Measurements from ENCODE around the gene MBL2. TPM values are rescaled to one million over a fixed set of nuclear protein-coding genes. Genes with fewer than 3 reads are reported as not detected.

MBL2 gene
- total and polyA plus RNA-seq, 2 experiments from 2014 or later, result not detected

DNA sequence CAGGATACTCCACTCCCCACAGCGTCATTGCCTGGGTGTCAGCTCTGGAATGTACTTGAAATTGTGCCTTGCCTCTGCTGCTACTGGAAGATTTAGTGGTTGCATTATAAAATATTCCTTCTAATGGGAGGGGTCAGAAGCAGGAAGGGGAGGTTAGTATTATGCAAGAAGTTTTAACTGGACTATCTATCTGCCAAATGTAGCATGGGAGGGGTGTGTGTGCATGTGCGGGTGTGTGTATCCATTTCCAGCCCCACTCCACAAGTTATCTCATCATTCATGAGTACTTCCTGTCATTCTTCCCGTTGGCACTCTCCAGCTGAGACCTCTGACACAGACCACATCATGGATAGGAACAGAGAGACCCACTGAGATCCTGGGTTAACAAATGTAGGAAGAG is 13.4 kb downstream of the MBL2 start:
- DNase-seq (ENCODE audit: low read depth in 1 of 2, low spot score in 1 of 2), result peak; percentile 28 to 60
- Histone ChIP-seq H3K27me3 (peaks cover 15% of the 10 kb centered on the region), H3K9me3 (ENCODE audit: low read depth) (no peaks in the 10 kb centered on the region), H3K27ac (no peak overlapping the region), H3K36me3 (no peaks in the 10 kb centered on the region), H3K4me1 (ENCODE audit: low read depth) (no peaks in the 10 kb centered on the region), H3K4me3 (no peak overlapping the region)
- TF ChIP-seq, protein P1, sequence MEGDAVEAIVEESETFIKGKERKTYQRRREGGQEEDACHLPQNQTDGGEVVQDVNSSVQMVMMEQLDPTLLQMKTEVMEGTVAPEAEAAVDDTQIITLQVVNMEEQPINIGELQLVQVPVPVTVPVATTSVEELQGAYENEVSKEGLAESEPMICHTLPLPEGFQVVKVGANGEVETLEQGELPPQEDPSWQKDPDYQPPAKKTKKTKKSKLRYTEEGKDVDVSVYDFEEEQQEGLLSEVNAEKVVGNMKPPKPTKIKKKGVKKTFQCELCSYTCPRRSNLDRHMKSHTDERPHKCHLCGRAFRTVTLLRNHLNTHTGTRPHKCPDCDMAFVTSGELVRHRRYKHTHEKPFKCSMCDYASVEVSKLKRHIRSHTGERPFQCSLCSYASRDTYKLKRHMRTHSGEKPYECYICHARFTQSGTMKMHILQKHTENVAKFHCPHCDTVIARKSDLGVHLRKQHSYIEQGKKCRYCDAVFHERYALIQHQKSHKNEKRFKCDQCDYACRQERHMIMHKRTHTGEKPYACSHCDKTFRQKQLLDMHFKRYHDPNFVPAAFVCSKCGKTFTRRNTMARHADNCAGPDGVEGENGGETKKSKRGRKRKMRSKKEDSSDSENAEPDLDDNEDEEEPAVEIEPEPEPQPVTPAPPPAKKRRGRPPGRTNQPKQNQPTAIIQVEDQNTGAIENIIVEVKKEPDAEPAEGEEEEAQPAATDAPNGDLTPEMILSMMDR (IDR thresholded peaks at IDR 0.05; ENCODE audit: low read depth, low read length), result no peak

DNA sequence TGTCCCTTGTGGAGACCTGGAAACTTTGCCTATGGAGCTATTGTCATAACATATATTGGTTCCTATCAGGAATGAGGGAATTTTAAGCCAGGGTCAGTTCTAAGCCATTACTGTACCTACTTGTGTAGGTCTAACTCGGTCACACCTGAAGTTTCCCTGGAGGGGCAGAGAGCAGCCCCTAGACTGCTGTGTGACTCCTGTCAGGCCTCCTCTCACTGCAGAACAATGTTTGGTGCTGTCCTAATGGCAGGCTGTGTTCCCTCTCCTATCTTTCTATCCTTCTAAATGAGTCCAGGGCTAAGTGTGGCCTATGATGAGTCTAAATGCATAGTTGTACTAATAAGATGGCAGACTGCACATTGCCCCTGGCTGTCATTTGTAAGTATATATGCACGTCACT is 14.2 kb downstream of the MBL2 start:
- Histone ChIP-seq H3K36me3 (no peaks in the 10 kb centered on the region), H3K27me3 (peaks cover 17% of the 10 kb centered on the region), H3K4me3 (no peak overlapping the region), H3K27ac (no peak overlapping the region), H3K4me1 (ENCODE audit: low read depth) (no peaks in the 10 kb centered on the region), H3K9me3 (ENCODE audit: low read depth) (no peaks in the 10 kb centered on the region)
- DNase-seq (ENCODE audit: low read depth in 1 of 2, low spot score in 1 of 2), result no peak
- TF ChIP-seq, protein P1 (IDR thresholded peaks at IDR 0.05; ENCODE audit: low read depth, low read length), result no peak

DNA sequence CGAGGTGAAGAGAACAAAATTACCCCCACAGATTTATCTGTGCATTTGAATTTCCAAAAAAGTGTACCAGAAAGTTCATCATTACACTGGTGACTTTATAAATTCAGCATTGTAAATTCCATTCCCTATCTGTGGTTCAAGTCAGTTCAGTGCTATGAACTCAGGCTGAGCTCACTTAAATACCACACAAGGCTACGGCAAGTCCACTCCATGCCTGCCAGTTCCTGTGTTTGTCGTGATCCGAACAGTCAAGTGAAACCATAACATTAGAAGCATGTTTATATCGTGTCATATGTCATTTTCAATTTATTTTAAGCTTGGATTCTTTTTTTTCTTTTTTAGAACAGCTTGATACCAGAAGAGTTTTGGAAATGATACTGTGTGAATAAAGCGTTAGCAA is 14.8 kb downstream of the MBL2 start:
- Histone ChIP-seq H3K36me3 (no peaks in the 10 kb centered on the region), H3K27me3 (peaks cover 23% of the 10 kb centered on the region), H3K4me3 (no peak overlapping the region), H3K27ac (no peak overlapping the region), H3K4me1 (ENCODE audit: low read depth) (no peaks in the 10 kb centered on the region), H3K9me3 (ENCODE audit: low read depth) (no peaks in the 10 kb centered on the region)
- DNase-seq (ENCODE audit: low read depth in 1 of 2, low spot score in 1 of 2), result peak in 1 of 2 donors; percentile 62
- TF ChIP-seq, protein P1 (IDR thresholded peaks at IDR 0.05; ENCODE audit: low read depth, low read length), result no peak

DNA sequence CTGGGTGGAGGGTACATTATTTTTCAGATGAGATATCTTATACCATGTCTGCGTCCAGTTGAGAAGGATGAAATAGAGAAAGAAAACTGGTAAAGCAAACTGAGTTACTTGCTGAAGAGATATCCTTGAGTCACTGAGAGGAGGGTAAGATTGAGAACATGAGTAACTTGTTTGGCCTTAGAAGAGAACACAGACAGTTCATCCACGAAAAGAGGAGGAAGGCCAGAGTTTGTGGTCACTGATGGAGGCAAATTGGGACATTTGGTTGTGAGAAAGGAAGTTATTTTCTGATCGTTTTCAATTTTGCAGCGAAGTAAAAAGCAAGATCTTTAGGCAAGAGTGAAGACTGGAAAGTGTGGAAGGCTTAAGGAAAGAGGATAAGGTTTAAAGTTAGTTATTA is 15.6 kb downstream of the MBL2 start:
- Histone ChIP-seq H3K36me3 (no peaks in the 10 kb centered on the region), H3K27ac (no peak overlapping the region), H3K9me3 (ENCODE audit: low read depth) (no peaks in the 10 kb centered on the region), H3K4me1 (ENCODE audit: low read depth) (no peaks in the 10 kb centered on the region), H3K27me3 (peaks cover 25% of the 10 kb centered on the region), H3K4me3 (no peak overlapping the region)
- peak in 1 of 2 donors; percentile 33 for DNase-seq (ENCODE audit: low read depth in 1 of 2, low spot score in 1 of 2)
- TF ChIP-seq, protein P1 (IDR thresholded peaks at IDR 0.05; ENCODE audit: low read depth, low read length), result no peak

DNA sequence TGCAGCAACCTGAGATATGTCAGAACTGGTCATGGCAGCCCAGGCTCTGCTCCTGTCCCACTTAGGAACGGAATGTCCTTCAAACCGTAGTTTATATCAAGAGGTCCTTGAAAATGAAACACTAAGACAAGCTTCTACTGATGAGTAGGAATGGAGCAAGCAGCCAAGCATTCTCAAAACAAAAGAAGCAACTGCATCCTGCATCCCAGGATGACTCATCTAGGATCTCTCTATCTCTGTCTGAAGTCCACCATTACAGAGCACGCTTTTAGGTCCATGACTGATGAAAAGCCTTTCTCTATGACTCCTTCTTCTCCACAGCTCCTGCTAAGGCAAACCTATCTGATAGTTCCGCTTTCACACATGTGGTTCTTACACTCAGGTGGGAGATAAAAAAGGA is 16.3 kb downstream of the MBL2 start:
- Histone ChIP-seq H3K36me3 (no peaks in the 10 kb centered on the region), H3K4me3 (no peak overlapping the region), H3K4me1 (ENCODE audit: low read depth) (no peaks in the 10 kb centered on the region), H3K27me3 (peaks cover 25% of the 10 kb centered on the region), H3K27ac (no peak overlapping the region), H3K9me3 (ENCODE audit: low read depth) (no peaks in the 10 kb centered on the region)
- DNase-seq (ENCODE audit: low read depth in 1 of 2, low spot score in 1 of 2), result peak in 1 of 2 donors; percentile 37
- TF ChIP-seq, protein P1 (IDR thresholded peaks at IDR 0.05; ENCODE audit: low read depth, low read length), result no peak
